ENCODE results near the gene CAV1. TPM values are rescaled to one million over a fixed set of nuclear protein-coding genes. Genes with fewer than 3 reads are reported as not detected.

The CAV1 gene
- total RNA-seq, 2 experiments from 2014 or later: not detected

DNA sequence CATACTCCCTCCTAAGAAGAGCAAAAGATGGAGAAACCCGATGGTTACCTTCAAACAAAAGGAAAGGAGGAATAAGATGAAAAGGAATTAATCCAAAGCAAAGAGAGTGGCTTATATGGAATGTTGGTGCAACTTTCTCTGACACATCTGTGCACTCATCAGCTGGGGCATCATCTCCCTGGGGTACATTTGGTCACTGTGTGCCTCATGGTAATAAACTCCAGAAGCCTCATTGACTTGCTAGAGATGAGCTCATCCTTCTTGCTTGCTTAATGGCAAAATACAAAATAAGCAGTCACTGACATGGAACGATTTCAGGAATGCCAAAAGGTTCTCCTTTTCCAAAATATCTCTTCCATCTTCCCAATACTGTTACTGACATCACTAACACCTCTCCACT is 22.5 kb downstream of the CAV1 start:
- no peak overlapping the region for H3K27ac ChIP-seq (ENCODE audit: low read depth in 1 of 2, low read length in 2 of 2)
- no peaks in the 10 kb centered on the region for H3K4me1 Mint-ChIP-seq (ENCODE audit: low read depth)
- no peaks in the 10 kb centered on the region for H3K9me3 ChIP-seq (ENCODE audit: control insufficient read depth in 1 of 2, insufficient read depth in 1 of 2, low read length in 2 of 2)
- no peaks in the 10 kb centered on the region for H3K9me3 Mint-ChIP-seq
- H3K36me3 Mint-ChIP-seq (ENCODE audit: low read depth): no peaks in the 10 kb centered on the region
- H3K36me3 ChIP-seq (ENCODE audit: insufficient read depth, low read length): no peaks in the 10 kb centered on the region
- intact Hi-C loops (cut with DNase I, micrococcal nuclease): no loop called here
- POLR2A ChIA-PET: no interaction called here
- DNase-seq (no peak), ATAC-seq (ENCODE audit: poor library complexity) (no peak)
- H3K4me3 Mint-ChIP-seq: no peak overlapping the region
- H3K4me3 ChIP-seq (ENCODE audit: low read length): no peak overlapping the region
- TF ChIP-seq, protein P1, sequence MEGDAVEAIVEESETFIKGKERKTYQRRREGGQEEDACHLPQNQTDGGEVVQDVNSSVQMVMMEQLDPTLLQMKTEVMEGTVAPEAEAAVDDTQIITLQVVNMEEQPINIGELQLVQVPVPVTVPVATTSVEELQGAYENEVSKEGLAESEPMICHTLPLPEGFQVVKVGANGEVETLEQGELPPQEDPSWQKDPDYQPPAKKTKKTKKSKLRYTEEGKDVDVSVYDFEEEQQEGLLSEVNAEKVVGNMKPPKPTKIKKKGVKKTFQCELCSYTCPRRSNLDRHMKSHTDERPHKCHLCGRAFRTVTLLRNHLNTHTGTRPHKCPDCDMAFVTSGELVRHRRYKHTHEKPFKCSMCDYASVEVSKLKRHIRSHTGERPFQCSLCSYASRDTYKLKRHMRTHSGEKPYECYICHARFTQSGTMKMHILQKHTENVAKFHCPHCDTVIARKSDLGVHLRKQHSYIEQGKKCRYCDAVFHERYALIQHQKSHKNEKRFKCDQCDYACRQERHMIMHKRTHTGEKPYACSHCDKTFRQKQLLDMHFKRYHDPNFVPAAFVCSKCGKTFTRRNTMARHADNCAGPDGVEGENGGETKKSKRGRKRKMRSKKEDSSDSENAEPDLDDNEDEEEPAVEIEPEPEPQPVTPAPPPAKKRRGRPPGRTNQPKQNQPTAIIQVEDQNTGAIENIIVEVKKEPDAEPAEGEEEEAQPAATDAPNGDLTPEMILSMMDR (IDR thresholded peaks at IDR 0.05): no peak
- peaks cover 0 to 3% of the 10 kb centered on the region in 2 experiments for H3K27me3 ChIP-seq (ENCODE audit: control insufficient read depth in 1 of 2, insufficient read depth in 2 of 2, low read length in 2 of 2)
- peaks cover 32% of the 10 kb centered on the region for H3K27me3 Mint-ChIP-seq
- H3K4me1 ChIP-seq (ENCODE audit: insufficient read depth, low read length): no peaks in the 10 kb centered on the region
- H3K27ac Mint-ChIP-seq: no peak overlapping the region
- CTCF ChIA-PET: no interaction called here

DNA sequence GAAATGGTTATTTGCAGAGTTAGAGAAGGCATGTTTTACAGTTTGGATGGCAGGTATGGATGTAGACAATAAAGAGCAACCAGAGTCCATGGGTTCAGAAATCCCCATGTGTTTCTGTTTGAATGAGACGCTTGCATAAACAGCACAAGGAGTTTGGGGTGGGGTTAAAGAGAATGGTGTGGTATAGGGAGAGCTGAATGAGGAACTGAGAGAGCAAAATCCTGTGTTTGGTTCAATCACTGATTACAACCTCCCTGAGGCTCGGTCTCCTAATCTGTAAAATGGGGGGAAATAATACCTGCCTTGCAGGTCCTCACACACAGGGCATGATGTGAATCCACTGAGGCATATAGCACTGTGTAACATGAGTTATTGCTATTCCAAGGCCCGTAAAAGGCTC is 23.7 kb downstream of the CAV1 start:
- Histone ChIP-seq H3K4me1 (ENCODE audit: insufficient read depth, low read length) (no peaks in the 10 kb centered on the region), H3K4me3 (ENCODE audit: low read length) (no peak overlapping the region), H3K27ac (ENCODE audit: low read depth in 1 of 2, low read length in 2 of 2) (no peak overlapping the region), H3K27me3 (ENCODE audit: control insufficient read depth in 1 of 2, insufficient read depth in 2 of 2, low read length in 2 of 2) (peaks cover 0 to 3% of the 10 kb centered on the region in 2 experiments), H3K36me3 (ENCODE audit: insufficient read depth, low read length) (no peaks in the 10 kb centered on the region), H3K9me3 (ENCODE audit: control insufficient read depth in 1 of 2, insufficient read depth in 1 of 2, low read length in 2 of 2) (no peaks in the 10 kb centered on the region)
- no peaks in the 10 kb centered on the region for H3K9me3 Mint-ChIP-seq
- CTCF ChIA-PET: no interaction called here
- intact Hi-C loops (cut with DNase I, micrococcal nuclease): no loop called here
- no peaks in the 10 kb centered on the region for H3K4me1 Mint-ChIP-seq (ENCODE audit: low read depth)
- H3K36me3 Mint-ChIP-seq (ENCODE audit: low read depth): no peaks in the 10 kb centered on the region
- H3K4me3 Mint-ChIP-seq: no peak overlapping the region
- H3K27ac Mint-ChIP-seq: no peak overlapping the region
- DNase-seq: no peak
- POLR2A ChIA-PET: no interaction called here
- TF ChIP-seq, protein P1 (IDR thresholded peaks at IDR 0.05): no peak
- no peak for ATAC-seq (ENCODE audit: poor library complexity)
- H3K27me3 Mint-ChIP-seq: peaks cover 39% of the 10 kb centered on the region

DNA sequence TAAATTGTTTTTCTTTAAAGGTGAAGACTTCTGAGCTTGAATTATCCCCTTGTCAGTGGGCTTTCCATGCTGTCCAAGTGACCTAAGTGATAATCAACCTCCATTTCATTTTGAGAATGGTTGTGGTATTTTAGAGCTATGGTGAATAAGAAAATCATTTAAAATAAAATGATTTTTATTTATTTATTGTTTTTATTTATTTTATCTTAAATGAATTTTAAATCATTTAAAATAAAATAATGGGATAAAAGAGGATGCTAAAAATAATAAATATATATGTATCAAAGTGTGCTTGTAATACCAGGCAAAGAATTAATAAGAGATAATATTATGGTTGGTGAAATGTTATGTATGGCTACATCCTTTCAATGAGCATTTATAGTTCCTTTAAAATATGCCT is 24.5 kb downstream of the CAV1 start:
- Histone ChIP-seq H3K9me3 (ENCODE audit: control insufficient read depth in 1 of 2, insufficient read depth in 1 of 2, low read length in 2 of 2) (no peaks in the 10 kb centered on the region), H3K27ac (ENCODE audit: low read depth in 1 of 2, low read length in 2 of 2) (no peak overlapping the region), H3K36me3 (ENCODE audit: insufficient read depth, low read length) (no peaks in the 10 kb centered on the region), H3K4me3 (ENCODE audit: low read length) (no peak overlapping the region), H3K4me1 (ENCODE audit: insufficient read depth, low read length) (no peaks in the 10 kb centered on the region), H3K27me3 (ENCODE audit: control insufficient read depth in 1 of 2, insufficient read depth in 2 of 2, low read length in 2 of 2) (peaks cover 0 to 3% of the 10 kb centered on the region in 2 experiments)
- no peaks in the 10 kb centered on the region for H3K4me1 Mint-ChIP-seq (ENCODE audit: low read depth)
- ChIA-PET CTCF (no interaction called here), POLR2A (no interaction called here)
- no peaks in the 10 kb centered on the region for H3K9me3 Mint-ChIP-seq
- peaks cover 43% of the 10 kb centered on the region for H3K27me3 Mint-ChIP-seq
- TF ChIP-seq, protein P1 (IDR thresholded peaks at IDR 0.05): no peak
- no peak overlapping the region for H3K27ac Mint-ChIP-seq
- no peak overlapping the region for H3K4me3 Mint-ChIP-seq
- DNase-seq: no peak
- no peak for ATAC-seq (ENCODE audit: poor library complexity)
- H3K36me3 Mint-ChIP-seq (ENCODE audit: low read depth): no peaks in the 10 kb centered on the region
- intact Hi-C loops (cut with DNase I, micrococcal nuclease): no loop called here

Measured in CD4-positive, alpha-beta T cell (primary cell).